Endothelial cell of umbilical vein (primary cell): ENCODE measurements around the gene CASD1. TPM values are rescaled to one million over a fixed set of nuclear protein-coding genes. Genes with fewer than 3 reads are reported as not detected.

ENCODE experiments used
- BruUV-seq: library from RNA; stranded (reverse); fragments of 400-500 nt; replicated peaks from 2 replicates; lab custom pipeline; 2021; lab: Mats Ljungman, UMichigan
- CTCF ChIA-PET: fragments of 300-600, 350-600 bp; sonication (Branson Sonifier 250); formaldehyde crosslinking; loops from one replicate; lab custom pipeline; 2021; ENCODE audit warnings: antibody characterized with exemption, inconsistent platforms; lab: Charles Lee
- POLR2A ChIA-PET: fragments of 300-600, 350-600 bp; sonication (Branson Sonifier 250); formaldehyde crosslinking; loops from one replicate; lab custom pipeline; 2021; ENCODE audit warnings: antibody characterized with exemption, inconsistent platforms; lab: Charles Lee
- DNase-seq: peaks from one replicate; pipeline ENCODE4 v3.0.0-alpha.2; 2011; ENCODE audit warnings: low read depth, low spot score
- FAIRE-seq: peaks from 2 replicates; lab custom pipeline; 2011; peaks lifted over from hg19 to GRCh38; lab: Jason Lieb, UNC
- H2AFZ ChIP-seq: 2 replicates; pipeline ENCODE4 v1.6.0; 2012; ENCODE audit warnings: low read depth, low read length, control low read depth, inconsistent platforms
- H3K27ac ChIP-seq: 2 replicates; pipeline ENCODE4 v1.5.1; 2011; ENCODE audit warnings: low read depth, mild to moderate bottlenecking, control low read depth, low read length, moderate library complexity; ENCODE audit not compliant: insufficient read depth
- H3K27me3 ChIP-seq, 2 experiments: 2 replicates each; pipeline versions ENCODE4 v1.6.0 to v1.6.1; 2011; ENCODE audit warnings: low read length in 2 of 2, mixed read lengths in 1 of 2; ENCODE audit not compliant: control insufficient read depth in 2 of 2, insufficient read depth in 2 of 2
- H3K36me3 ChIP-seq, 2 experiments: 2 replicates in 1 of 2; 3 replicates in 1 of 2; pipeline ENCODE4 v1.5.1; 2011; ENCODE audit warnings: low read length in 2 of 2, mild to moderate bottlenecking in 1 of 2, moderate library complexity in 1 of 2; ENCODE audit not compliant: control insufficient read depth in 2 of 2, insufficient read depth in 2 of 2; ENCODE audit errors: extremely low read depth in 1 of 2
- H3K4me1 ChIP-seq: 3 replicates; pipeline ENCODE4 v1.5.1; 2011; ENCODE audit warnings: mild to moderate bottlenecking, low read length; ENCODE audit not compliant: control insufficient read depth, insufficient read depth; ENCODE audit errors: extremely low read depth
- H3K4me2 ChIP-seq: 2 replicates; pipeline ENCODE4 v1.6.1; 2011; ENCODE audit warnings: low read length, control low read depth, mixed read lengths; ENCODE audit not compliant: insufficient read depth
- H3K4me3 ChIP-seq, 3 experiments: fragments of 200-600 bp in 1 of 3; sonication (generic), shearing (Covaris generic) in 1 of 3; replicated peaks in 1 of 3; 2 replicates each; pipeline ENCODE4 v1.5.1; 2011 to 2016; ENCODE audit warnings: control low read depth in 3 of 3, low read length in 3 of 3, mild to moderate bottlenecking in 2 of 3, inconsistent platforms in 1 of 3, low read depth in 1 of 3, moderate library complexity in 1 of 3; ENCODE audit not compliant: insufficient read depth in 1 of 3
- H3K79me2 ChIP-seq: 2 replicates; pipeline ENCODE4 v1.6.0; 2012; ENCODE audit warnings: low read length, inconsistent platforms; ENCODE audit not compliant: control insufficient read depth, insufficient read depth
- H3K9ac ChIP-seq: replicated peaks from 2 replicates; pipeline ENCODE3; 2011; ENCODE audit warnings: low read length, control low read depth; ENCODE audit not compliant: insufficient read depth; ENCODE audit errors: extremely low read depth
- H3K9me1 ChIP-seq: replicated peaks from 3 replicates; pipeline ENCODE4 v1.6.0; 2011; ENCODE audit warnings: mild to moderate bottlenecking, low read length; ENCODE audit not compliant: control insufficient read depth, insufficient read depth; ENCODE audit errors: extremely low read depth
- H3K9me3 ChIP-seq: replicated peaks from 2 replicates; pipeline ENCODE4 v1.5.1; 2012; ENCODE audit warnings: low read length, inconsistent platforms; ENCODE audit not compliant: control insufficient read depth, insufficient read depth
- H4K20me1 ChIP-seq: replicated peaks from 2 replicates; pipeline ENCODE3; 2011; ENCODE audit warnings: mild to moderate bottlenecking, low read length; ENCODE audit not compliant: control insufficient read depth, insufficient read depth; ENCODE audit errors: extremely low read depth
- EZH2 ChIP-seq: IDR thresholded peaks from 2 replicates; pipeline ENCODE4 v1.6.1; 2012; ENCODE audit warnings: borderline replicate concordance, low read depth, mild to moderate bottlenecking, moderate library complexity, low read length, inconsistent platforms; ENCODE audit not compliant: severe bottlenecking
- GATA2 ChIP-seq: IDR thresholded peaks from 2 replicates; pipeline ENCODE4 v1.7.0; 2011; ENCODE audit warnings: low read depth, mild to moderate bottlenecking, moderate library complexity, mixed read lengths, low read length; ENCODE audit not compliant: insufficient read length, insufficient read depth
- MYC ChIP-seq: IDR thresholded peaks from one replicate; pipeline ENCODE4 v1.6.1; 2011; ENCODE audit warnings: mild to moderate bottlenecking, low read depth, low read length
- POLR2A ChIP-seq: IDR thresholded peaks from 2 replicates; pipeline ENCODE4 v1.6.1; 2012; ENCODE audit warnings: low read depth, mild to moderate bottlenecking, control low read depth, low read length
- dilution Hi-C: fragments of 300-500 bp; cut with MboI; formaldehyde crosslinking; loops from one replicate; pipeline ENCODE4 v1.15.0; 2019; ENCODE audit warnings: low sequenced_read_pairs; ENCODE audit not compliant: extremely low pct_ligation_motif_present
- intact Hi-C: fragments of 100-400 bp; cut with micrococcal nuclease; formaldehyde crosslinking; loops from one replicate; pipeline ENCODE4 v1.10.0; 2022
- polyA plus RNA-seq, 4 experiments: library from polyadenylated mRNA; depleted of rRNA in 3 of 4; stranded (reverse) in 3 of 4; unstranded in 1 of 4; fragments of >200 nt; gene quantifications; 2 replicates each; pipeline versions ENCODE4 v1.2.1 to v1.2.3, GENCODE V29; 2011 to 2012; ENCODE audit warnings: missing spikeins in 1 of 4
- total RNA-seq: library from RNA; stranded (reverse); gene quantifications from 2 replicates; pipeline ENCODE4 v1.2.3, GENCODE V29; 2021
- TF ChIP-seq, protein P1 (sequence below): IDR thresholded peaks from 2 replicates; pipeline ENCODE4 v1.6.1; 2011; ENCODE audit not compliant: insufficient read depth, insufficient read length
- TF ChIP-seq, protein P2 (sequence below), 2 donors: IDR thresholded peaks; 1 replicate in 1 of 2; 2 replicates in 1 of 2; pipeline ENCODE4 v1.5.1; 2011; ENCODE audit warnings: low read length in 2 of 2, mild to moderate bottlenecking in 2 of 2, moderate library complexity in 2 of 2, control low read depth in 1 of 2, inconsistent platforms in 1 of 2, low read depth in 1 of 2; ENCODE audit not compliant: insufficient read depth in 1 of 2; ENCODE audit errors: extremely low read depth in 1 of 2

The CASD1 gene
- total and polyA plus RNA-seq, 2 donors (not counting 3 experiments of a cell fraction or from before 2014, with no cell fraction given) = 8.6 to 16.0 TPM

DNA sequence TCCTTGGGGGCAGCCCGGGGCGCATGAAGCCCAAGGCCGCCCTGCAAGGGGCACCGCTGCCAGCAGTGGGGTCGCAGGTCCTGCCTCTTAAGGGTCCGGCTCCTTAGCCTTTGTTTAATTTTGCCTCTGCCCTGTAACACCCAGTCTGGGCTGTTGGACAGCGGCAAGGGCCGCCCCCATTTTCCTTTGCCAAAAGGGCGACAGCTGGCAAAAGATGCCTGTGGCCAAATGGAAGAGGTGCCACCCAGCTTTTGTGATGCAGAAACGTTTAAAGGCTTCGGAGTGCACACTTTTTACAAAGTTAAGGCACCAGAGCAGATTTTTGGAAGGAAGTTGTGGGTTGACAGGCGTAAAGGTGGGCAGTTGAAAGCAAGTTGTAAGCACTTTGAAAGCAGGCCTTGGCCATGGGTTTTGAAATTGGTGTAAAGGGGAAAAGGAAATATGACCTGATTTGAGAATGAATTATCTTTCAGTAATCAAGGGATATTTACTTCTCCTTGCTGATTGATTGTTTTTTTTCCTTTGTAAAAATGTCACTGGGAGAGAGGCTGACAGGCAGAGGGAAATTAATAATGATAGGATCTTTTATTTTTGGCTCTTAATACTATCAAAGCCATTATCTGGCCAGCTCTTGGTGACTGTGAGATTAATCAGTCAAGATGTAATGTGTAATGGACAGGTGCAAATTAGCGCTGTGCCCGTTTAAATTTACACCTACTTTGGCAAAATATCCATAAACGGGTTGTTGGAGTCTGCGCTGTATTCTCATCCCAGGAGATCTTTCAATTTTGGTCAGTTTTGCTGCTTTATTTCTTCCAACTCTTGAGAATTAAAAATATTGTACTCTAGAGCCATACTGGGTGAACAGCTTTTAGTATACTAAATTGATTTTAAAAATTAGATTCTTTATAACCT lies 1.2 kb downstream of the CASD1 start:
- H3K79me2 ChIP-seq = no peaks in the 10 kb centered on the region
- TF ChIP-seq GATA2 (no peak), POLR2A (no peak), MYC (no peak), EZH2 (no peak)
- TF ChIP-seq, protein P1, sequence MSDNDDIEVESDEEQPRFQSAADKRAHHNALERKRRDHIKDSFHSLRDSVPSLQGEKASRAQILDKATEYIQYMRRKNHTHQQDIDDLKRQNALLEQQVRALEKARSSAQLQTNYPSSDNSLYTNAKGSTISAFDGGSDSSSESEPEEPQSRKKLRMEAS = no peak
- TF ChIP-seq, protein P2, sequence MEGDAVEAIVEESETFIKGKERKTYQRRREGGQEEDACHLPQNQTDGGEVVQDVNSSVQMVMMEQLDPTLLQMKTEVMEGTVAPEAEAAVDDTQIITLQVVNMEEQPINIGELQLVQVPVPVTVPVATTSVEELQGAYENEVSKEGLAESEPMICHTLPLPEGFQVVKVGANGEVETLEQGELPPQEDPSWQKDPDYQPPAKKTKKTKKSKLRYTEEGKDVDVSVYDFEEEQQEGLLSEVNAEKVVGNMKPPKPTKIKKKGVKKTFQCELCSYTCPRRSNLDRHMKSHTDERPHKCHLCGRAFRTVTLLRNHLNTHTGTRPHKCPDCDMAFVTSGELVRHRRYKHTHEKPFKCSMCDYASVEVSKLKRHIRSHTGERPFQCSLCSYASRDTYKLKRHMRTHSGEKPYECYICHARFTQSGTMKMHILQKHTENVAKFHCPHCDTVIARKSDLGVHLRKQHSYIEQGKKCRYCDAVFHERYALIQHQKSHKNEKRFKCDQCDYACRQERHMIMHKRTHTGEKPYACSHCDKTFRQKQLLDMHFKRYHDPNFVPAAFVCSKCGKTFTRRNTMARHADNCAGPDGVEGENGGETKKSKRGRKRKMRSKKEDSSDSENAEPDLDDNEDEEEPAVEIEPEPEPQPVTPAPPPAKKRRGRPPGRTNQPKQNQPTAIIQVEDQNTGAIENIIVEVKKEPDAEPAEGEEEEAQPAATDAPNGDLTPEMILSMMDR (IDR thresholded peaks at IDR 0.05; ENCODE audit: extremely low read depth in 1 of 2, insufficient read depth in 1 of 2, low read depth in 1 of 2, low read length in 2 of 2) = no peak
- peak overlapping the region; percentile 59 for H3K4me2 ChIP-seq
- BruUV-seq = TSS peak; percentile 28
- POLR2A ChIA-PET = no interaction called here
- no peaks in the 10 kb centered on the region for H3K27me3 ChIP-seq
- peak overlapping the region; percentile 99 for H2AFZ ChIP-seq
- peak overlapping the region; percentile 59 to 80 (median 60) for H3K4me3 ChIP-seq
- no peak overlapping the region for H3K27ac ChIP-seq
- CTCF ChIA-PET = interaction anchor here (0.8 to 1.4 kb wide), 4 partner anchors 14 to 378 kb away, joined by 3 to 4 read pairs (median 3); partner anchors contain the start of gene SGCE
- FAIRE-seq (no peak), DNase-seq (peak; percentile 44)
- H3K9me1 ChIP-seq = no peaks in the 10 kb centered on the region
- H3K9me3 ChIP-seq = no peaks in the 10 kb centered on the region
- dilution Hi-C loops = no loop called here
- H3K9ac ChIP-seq = peak overlapping the region; percentile 85
- peaks cover 2% of the 10 kb centered on the region for H4K20me1 ChIP-seq
- intact Hi-C loops = loop anchor here (1.0 to 10.0 kb wide), 5 partner anchors 94 to 691 kb away; no protein-coding TSS in a partner anchor
- no peaks in the 10 kb centered on the region for H3K36me3 ChIP-seq
- H3K4me1 ChIP-seq = peaks cover 20% of the 10 kb centered on the region
